HG02973 (cell line): ENCODE results near the gene NOS3.

ENCODE experiments used
- ATAC-seq: cut with Tn5 transposase; IDR thresholded peaks from one replicate; pipeline ENCODE4 v1.9.1; 2021; ENCODE audit warnings: moderate library complexity; ENCODE audit not compliant: unreplicated experiment

The NOS3 gene

DNA sequence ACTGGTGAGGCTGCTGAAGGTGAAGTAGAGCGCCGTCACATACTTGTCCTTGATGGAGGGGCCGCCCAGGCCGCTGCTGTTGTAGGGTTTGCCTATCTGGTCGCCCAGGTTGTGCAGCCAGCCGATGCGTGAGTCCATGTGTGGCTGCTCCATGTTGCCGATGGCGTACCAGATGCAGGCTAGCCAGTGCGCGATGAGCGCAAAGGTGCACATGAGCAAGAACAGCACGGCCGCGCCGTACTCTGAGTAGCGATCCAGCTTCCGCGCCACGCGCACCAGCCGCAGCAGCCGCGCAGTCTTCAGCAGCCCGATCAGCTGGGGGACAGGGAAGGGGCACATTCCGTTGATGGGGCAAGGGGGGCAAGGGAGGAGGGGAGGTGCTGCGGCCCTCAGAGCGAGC lies 39.3 kb upstream of the NOS3 start:
- ATAC-seq: no peak

DNA sequence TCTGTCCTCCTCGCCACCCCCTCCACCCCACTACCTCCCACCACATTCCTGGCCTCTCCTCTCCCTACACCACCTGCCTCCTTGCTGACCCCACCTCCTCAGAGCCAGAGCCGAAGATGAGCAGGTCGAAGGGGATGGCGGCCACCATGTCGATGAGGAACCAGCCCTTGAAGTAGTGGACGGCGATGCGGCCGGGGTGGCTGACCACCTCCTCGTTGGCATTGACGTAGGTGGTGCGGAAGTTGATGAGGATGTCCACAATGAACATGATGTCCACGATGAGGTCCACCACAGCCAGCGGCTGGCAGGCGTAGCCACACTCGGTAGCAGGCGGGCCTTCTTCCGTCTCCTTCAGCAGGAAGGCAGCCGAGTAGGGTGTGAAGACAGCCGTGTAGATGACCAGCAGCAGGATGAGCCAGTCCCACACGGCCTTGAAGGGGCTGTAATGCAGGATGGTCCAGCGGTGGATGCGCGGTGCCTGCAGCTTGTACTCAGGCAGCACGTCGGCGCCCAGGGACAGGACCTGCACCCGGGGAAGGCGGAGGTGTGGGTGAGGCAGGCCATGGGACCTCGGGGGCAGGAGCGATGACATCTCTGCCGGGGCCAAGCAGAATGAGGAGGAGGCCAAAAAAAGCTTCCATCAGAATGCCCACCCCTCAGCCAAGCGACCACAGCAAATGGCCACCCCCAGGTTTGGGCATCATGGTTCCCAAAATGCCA lies 38.3 kb upstream of the NOS3 start:
- no peak for ATAC-seq

DNA sequence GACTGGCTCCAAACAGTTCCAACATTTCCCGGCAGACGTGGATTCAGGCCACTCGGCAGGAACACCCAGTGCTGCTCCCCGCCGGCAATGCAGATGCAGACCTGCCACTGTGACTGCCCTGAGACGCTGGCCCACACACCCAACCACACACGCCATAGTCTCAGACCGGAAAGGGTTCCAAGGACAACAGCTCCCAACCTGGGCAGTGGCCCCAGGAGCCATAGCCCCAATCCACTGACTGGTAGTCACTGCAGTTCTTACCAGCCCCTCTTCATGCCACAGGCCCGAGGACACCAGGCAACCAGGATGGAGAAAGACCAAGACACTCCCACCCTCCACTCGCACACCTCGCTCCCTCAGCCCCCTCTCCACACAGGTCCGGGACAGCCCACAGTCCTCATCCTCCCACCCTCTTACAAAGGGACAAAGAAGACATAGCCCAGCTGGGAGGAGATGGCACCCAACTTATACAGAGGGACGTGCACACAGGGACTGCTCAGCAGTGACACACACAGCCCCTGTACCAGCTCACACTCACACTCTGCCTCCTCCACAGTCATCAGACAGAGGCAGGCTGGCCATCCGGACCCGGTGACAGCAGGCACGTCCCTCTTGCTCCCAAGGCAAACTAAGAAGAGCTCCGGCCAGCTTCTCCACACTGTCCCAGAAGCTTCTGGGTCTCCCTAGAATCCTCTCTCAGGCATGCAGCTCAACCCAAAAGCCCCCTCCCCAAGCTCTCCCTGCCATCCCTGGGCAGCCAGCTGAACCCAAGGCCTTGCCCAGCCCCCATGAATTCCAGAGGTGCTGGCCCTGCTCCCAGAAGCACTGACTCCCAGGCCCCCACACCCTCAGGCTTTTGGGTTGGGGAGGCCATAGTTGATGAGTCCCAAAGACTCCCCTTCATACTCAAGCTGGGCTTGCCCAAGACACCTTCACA lies 37.5 kb upstream of the NOS3 start:
- ATAC-seq: no peak

DNA sequence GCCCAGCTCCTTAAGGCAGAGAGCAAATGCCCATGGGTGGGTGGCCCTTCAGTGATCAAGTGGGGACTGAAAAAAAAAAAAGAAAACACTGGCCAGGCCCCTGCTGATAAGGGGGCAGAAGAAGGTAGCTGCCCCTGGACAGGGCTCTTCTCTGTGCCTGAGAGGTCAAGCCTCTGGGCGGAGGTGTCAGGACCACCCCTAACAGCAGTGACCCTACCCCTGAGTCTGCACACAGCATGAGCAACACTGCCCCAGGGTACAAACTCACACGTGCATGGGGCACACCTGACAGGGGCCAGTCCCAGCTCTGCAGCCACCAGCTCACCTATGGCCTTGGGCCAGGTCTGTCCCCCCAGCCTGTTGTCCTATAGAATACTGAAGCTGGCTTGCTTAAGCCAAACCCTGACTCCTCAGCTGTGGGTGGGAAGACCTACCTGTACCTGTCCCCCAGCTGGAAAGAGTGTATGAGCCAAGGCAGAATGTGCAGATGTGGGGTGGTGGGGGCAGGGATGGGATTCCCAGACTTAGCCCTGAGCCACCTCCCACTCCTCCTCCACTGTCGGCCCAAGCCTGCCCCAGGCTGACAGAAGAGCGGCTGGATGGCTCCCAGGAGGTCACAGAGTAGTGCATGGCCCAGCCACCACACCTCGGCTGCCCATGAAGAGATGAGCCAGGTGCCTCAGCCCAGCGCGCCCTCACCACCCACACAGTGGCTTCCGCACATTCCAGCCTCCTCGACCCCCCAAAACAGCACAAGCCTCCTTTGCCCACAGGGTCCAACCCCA lies 36.4 kb upstream of the NOS3 start:
- no peak for ATAC-seq

DNA sequence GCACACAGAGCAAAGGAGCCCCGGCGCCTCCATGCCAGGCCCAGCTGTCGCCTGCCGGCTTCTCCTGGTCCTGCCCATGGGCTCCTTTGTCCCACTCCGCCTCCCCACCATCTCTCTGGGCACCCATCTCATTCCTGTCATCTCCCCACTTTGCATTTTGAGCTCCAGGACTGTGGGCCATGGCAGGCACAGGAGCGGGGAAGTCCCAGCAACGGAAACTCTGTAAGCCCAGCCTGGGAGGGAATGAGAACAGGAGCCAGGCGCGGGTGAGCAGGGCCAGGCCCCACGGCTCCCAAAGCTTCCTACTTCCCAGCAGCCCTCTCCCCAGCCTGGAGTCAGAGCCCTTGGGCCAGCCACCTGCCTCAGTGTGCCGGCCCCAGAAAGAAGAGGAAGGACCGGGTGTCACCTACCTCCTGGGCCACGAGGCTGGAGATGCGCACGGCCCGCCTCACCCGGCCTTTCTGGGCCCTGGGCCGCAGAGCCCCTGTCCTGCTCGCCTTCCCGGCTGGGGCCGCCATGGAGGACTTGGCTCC lies 35.8 kb upstream of the NOS3 start:
- no peak for ATAC-seq

DNA sequence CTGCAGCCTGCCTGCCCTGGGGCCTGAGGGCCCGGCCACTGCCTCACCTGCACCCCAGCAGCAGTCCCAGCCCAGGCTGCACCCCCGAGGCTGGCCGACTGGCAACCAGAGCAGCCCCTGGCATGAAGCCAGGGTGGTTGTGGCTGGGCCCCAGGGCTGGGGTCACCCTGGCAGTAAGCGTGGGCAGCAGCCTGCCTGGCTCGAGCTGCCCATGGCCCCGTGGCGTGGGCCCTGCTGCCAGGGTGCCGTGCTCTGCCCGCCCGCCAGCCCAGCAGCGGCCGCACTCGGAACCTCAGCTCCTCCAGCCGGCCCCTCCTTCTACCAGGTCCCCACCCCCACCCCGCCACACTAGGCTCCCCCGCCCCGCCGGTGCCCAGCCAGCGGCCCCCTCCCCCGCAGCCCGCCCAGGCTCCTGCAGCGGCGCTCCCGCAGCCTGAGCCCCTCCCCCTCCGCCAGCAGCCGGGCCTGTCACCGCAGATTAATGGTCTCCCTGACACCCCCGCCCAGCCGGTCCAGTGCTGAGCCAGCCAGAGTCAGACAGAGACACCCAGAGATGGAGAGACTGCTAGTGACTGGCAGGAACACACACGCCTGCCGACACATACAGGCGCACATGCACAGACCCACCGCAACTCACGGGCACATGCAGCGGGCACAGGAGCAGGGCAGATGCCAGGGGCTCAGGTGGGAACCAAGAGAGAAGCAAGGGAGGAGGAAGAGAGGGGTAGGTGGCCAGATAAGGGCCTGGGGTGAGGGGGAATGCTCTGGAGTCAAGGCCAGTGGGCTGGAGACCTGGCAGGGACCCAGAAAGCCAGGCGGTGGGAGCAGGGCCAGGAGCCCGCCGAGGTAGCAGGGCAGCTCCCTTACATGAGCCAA lies 35.1 kb upstream of the NOS3 start:
- ATAC-seq: no peak

DNA sequence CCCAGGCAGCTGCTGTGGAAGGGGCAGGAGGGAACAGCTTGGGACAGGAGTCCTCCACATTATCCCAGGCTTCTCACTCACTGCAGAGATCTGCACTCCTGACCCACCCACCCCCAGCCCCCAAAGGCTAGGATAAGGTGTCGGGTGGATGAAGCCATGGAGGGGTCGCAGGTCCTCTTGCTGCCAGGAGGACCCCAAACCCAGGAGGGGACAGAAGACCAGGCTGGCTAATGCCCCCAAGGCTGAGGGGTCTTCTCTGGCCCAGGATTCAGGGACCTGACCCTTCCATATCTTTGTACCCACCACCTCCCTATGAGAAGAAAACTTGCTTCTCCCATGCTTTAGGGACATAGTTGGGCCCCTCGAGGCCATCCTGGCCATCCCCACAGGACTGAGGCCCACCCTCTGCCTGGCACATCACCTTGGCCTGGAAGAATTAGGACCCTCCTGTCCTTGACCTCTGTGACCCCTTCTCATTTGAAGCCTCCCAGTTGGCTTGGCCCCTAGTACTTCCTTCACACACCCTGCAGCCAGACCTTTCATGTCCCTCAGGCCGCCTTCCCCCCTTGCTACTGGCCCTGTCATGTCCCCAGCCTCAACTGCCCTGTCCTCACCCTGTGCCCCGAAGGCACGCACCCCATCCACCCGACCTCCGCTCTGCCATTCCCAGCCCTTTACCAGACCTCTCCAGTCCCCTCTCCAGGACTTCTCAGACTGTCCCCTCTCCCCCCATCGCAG lies 34.3 kb upstream of the NOS3 start:
- no peak for ATAC-seq

DNA sequence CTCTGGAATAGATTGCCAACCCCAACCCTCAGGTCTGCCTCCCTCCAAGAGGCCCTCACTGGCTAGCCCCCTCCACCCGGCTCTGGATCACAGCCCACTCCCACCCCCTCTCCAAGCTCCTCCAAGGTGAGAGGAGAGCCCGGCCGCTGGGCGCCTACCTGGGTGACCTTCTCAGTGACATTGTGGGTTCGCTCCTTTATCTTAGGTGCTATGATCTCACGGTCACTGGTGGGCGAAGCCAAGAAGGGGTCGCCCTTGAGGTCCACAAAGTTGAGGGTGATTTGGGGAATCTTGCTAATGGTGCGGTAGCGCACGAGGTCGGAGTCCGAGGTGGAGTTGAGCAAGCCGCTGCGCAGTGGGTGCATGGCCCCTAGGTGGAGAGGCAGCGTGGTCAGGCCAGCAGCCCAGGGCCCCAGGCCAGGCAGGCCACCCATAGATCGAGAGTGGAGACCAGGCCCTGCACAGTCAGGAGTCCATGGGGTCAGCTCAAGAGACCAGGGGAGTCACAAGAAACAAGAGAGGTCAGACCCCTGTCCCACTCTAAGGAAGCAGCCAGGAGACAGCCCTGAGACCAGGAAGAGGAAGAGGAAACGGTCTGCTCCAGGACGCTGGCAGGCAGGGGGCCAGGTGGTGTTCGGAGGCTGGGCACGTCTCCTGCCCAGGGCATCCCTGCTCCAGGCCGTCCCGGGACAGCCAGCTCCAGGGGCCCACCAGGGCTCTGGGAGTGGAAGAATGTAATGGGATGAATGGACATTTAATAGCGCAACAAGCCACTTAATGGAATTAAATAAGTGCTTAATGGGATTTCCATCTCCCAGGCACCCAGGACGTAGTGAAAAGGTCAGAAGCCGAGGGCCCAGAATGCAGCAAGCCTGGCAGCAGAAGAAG lies 33.4 kb upstream of the NOS3 start:
- ATAC-seq: no peak

DNA sequence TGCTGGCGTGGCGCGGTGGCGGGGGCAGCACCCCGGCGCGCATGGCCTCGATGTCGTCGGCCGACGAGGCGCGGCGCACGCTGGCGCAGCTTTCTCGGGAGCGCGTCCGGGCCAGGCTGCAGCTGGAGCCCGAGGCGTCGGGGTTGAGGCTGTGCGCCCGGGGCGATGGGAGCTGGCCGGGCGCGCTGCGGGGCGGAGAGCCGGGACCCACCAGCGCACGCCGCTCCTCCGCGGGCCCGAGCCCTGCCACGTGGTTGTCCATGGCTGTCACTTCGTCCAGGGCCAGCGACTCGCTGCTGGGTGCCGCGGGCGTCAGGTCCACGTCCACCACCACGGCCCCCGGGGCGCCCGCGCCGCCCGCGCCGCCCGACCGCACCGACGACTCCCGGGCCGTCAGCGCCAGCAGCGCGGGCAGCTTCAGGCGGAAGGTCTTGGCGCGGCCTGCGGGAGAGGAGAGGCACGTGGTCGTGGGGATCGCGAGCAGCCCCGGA lies 32.7 kb upstream of the NOS3 start:
- ATAC-seq: no peak

DNA sequence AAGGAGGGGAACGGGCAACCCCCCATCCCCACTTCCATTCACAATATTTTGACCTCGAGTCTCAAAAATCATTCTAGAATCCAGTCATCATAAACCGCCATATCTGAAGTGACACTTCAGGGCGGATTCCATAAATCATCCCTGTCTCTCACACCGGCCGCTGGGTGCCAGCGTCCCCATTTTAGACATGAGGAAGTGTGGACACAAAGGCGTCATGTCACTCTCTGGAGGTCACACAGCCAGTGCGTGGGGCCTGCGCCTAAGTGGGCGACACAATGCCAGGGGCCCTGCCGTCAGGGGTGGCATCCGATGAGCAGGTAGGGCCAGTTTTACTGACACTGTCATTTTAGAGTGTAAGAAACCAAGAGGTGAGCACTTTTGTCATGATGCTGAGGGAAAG lies 32.2 kb upstream of the NOS3 start:
- no peak for ATAC-seq

DNA sequence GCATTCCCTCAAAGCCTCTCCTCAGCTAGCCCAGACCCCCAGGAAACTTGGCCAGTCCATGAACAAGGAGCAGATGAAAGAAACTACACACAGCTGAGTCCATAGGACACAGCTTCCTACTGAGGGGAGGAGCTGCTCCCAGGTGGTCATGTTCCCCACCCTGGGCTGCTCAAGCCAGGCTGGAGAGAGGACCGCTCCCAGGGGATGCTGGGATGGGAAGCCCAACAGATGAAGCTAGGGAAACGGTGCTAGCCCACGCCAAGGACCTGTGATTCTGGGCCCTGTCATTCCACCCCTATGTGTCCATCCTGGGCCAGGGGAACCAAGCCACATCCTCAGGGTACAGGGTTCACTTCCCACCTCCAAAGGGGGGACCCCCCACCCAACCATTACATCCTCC lies 31.7 kb upstream of the NOS3 start:
- ATAC-seq: no peak

DNA sequence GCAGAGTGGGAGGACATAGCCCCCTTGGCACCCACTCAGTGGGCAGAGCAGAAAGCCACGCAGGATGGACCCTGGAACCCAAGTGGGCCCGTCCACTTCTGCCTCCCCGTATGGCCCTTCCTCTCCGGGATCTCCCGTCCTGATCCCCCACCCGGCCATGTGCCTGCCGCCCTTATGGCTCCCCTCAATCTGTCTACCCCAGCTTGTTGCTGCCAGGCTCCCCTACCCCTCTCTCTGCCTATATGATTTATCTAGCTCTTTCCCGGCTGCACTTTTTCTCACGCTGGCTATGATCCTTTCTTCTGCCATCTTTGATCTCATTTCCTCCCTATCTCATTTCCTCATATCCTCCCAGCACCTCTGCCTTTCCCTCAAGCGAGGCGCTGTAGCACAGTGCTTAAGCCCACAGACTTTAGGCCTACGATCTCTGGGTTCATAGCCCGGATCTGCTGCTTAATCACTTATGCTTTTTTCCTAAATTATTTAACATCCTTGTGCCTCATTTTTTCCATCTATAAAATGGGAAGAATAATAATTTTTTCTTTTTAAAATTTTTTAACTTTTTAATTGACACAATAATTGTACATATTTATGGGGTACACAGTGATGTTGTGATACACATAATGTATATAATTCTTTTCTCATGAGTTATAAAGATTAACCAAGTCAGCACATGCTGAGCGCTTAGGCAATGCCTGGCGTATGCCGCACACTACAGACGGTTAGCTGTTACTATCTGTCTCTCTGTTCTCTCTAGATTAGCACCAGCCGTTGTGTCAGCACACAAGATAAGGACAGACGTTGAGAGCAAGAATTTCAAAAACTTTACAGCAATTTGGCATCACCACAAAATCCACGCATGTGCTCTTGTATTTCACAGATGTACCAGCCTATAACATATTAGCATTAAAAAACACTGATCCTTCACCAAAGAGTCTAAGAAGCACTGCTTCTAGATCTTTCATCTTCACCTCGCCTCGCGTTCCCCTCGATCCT lies 30.8 kb upstream of the NOS3 start:
- ATAC-seq: no peak

DNA sequence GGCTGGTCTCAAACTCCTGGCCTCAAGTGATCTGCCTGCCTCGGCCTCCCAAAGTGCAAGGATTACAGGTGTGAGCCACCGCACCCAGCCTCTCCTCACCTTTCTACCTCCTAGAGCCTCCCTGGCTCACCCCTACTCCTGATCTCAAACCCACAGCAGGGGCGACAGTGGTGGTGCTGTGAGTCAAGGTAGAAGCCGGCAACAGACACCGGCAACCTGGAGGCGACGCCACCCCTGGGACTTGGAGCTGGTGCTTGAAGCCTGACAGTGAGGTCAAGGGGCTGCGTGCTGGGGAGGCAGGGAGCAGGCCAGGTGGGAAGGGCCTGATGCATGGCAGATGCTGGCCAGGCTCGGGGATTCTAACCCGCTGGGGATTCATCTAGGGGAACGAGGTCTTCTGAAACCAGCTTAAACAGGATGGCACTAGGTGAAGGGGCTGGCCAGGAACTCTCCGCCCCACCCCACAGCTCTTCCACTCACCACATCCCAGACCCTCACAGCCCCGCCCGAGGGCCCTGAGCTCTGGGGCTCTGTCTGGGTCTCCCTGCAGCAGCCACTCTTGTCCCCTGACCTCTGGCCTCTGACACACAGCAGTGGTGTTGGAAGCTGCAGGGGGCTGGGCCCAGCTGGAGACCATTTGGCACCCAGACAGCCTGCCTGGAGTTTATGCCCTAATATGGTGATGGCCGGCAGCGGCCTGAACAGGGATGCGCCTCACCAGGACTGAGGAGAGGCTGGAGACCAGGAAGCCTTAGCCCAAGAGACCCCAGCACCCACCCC lies 29.1 kb upstream of the NOS3 start:
- no peak for ATAC-seq

DNA sequence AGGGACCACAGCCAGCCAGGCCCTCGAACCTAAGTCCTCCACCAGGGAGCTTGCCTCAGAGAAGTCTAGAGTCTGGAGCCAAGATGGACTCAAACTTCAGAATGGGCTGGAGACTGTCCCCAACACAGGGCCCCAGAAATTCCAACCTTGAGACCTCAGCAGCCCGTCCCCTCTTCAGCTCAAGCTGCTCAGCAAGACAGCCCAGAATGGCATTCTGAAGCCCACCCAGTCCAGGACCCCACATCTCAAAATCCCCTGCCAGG lies 28.6 kb upstream of the NOS3 start:
- no peak for ATAC-seq

DNA sequence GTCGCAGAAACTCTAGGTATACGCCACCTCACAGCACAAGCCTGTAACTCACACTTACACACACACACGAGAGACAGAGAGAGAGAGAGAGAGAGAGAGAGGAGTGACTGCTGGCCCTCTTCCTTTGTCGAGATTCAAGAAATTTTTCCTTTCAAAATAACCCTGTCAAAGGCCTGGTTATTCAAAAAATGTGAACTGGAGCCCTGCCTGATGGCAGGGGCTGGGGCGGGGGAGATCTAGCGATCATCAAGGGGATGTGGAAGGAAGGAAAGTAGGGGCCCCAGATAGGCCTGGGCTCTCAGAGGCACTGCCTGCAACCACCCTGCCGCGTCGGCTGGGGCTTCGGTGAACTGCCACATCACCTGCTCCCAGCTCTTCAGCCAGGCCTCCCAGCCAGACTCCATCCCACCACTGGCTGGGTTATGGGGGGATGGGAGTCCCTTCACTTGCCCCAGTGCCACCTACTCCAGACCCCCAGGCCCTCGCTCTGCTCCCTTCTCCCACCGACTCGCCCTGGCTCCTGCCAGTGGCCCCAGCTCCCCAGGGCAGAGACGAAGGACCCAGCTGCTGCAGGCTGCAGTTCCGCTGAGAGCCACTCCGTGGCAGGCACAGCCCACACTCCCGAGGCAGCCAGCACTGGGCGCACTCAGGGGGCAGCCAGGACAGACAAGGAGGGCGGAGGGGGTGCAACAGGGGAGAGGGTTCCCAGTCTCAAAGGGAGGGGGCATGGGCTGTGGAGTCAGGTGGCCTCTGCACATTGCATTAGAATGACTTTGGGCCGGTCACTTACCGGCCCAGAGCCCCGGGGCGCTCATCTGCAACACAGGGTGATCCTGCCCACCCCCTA lies 28.0 kb upstream of the NOS3 start:
- no peak for ATAC-seq
